Measurements from ENCODE around the gene IFRD1. TPM values are rescaled to one million over a fixed set of nuclear protein-coding genes. Genes with fewer than 3 reads are reported as not detected.

The IFRD1 gene
- total and polyA plus RNA-seq, 12 donors, result 17.5 to 94.6 (median 30.3) TPM

DNA sequence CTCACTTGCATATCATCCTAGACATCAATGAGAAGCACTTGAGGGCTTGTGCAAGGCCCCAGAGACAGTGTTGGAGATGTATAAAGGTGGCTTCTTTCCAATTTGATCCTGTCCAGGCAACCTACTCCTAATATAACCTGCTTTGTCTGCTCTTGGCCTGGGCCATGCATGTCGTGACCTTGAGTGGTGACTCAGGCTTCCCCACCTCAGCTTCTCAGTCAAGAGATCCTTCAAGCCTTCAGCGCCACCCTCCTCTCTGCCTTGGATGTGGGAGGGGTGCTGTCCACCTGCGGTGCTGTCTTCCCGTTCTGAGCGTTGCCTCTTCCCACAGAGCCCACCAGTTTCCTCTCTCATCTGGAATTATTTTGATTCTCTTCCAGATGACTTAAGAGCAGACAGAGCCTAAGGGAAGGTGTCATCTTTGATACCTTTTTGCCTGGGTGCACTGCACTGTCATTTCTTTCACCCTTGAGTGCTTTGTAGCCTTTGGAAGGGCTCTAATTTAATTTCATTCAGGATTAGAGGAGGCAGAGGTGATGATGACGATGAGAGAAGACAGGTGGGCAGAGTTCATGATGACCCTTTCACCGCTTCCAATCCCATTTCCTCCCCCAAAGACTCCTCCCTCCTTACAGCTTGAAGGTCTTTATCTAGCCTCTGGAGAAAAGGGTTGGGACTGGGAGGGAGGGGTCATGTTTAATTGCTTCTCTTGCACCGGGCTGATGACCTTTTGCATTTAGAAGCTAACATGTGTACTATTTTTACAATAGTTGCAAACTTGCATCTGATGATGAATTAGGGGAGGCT is 37.4 kb downstream of the IFRD1 start:
- no peaks in the 10 kb centered on the region for H3K9me3 ChIP-seq
- H3K36me3 ChIP-seq, result peaks cover 0 to 10% (median 0%) of the 10 kb centered on the region in 9 donors
- H3K4me1 ChIP-seq, result peaks cover 0 to 31% (median 18%) of the 10 kb centered on the region in 9 donors
- intact Hi-C loops (cut with DNase I), result no loop called here
- WGBS, 2 donors, result 81 to 83% methylated on average over 8 of the region's 8 CpGs
- DNase-seq (no peak), ATAC-seq (peak in 2 of 8 donors; percentile 12 to 39)
- H3K4me3 ChIP-seq, result no peak overlapping the region
- TF ChIP-seq, protein P1, sequence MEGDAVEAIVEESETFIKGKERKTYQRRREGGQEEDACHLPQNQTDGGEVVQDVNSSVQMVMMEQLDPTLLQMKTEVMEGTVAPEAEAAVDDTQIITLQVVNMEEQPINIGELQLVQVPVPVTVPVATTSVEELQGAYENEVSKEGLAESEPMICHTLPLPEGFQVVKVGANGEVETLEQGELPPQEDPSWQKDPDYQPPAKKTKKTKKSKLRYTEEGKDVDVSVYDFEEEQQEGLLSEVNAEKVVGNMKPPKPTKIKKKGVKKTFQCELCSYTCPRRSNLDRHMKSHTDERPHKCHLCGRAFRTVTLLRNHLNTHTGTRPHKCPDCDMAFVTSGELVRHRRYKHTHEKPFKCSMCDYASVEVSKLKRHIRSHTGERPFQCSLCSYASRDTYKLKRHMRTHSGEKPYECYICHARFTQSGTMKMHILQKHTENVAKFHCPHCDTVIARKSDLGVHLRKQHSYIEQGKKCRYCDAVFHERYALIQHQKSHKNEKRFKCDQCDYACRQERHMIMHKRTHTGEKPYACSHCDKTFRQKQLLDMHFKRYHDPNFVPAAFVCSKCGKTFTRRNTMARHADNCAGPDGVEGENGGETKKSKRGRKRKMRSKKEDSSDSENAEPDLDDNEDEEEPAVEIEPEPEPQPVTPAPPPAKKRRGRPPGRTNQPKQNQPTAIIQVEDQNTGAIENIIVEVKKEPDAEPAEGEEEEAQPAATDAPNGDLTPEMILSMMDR (IDR thresholded peaks at IDR 0.05), result no peak
- no peak overlapping the region for H3K27ac ChIP-seq
- no peaks in the 10 kb centered on the region for H3K27me3 ChIP-seq

DNA sequence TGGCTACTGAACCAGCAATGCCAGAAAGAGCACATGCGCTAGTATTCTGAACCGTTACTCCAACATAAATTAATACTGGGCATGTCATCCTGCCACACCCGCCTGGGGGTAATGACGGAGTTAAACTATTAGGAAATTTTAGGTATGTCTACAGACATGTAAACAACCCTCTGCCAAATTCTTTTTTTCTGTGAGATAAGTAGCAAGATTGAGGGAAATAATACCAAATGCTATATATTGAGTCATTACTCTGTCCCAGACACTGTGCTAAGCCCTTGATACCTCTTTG is 37.9 kb downstream of the IFRD1 start:
- H3K27me3 ChIP-seq, result no peaks in the 10 kb centered on the region
- peaks cover 0 to 10% (median 0%) of the 10 kb centered on the region in 9 donors for H3K36me3 ChIP-seq
- ATAC-seq (no peak), DNase-seq (no peak)
- H3K27ac ChIP-seq, result no peak overlapping the region
- peaks cover 0 to 26% (median 18%) of the 10 kb centered on the region in 9 donors for H3K4me1 ChIP-seq
- intact Hi-C loops (cut with DNase I), result no loop called here
- 92 to 96% methylated on average over 4 of the region's 4 CpGs for WGBS, 2 donors
- TF ChIP-seq, protein P1 (IDR thresholded peaks at IDR 0.05), result no peak
- no peak overlapping the region for H3K4me3 ChIP-seq
- no peaks in the 10 kb centered on the region for H3K9me3 ChIP-seq

DNA sequence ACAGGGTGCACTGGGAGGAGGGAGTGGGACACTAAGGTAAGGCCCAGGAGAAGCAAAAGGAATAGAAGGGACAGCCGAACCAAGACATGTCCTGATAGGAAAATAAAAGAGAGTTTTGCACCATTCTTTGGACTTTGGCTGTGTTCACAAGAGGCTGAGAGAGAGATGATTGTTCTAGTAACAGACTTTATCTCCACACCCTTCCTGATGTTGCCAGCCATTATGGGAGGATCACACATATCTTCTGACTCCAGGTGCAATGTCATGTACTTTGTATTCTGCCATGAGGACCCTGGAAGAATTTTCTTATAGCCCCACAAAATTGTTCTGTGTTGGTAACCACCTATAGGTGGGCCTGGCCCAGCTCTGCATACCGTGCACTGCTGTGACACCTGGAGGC is 41.9 kb downstream of the IFRD1 start:
- H3K9me3 ChIP-seq, result no peaks in the 10 kb centered on the region
- no peak for DNase-seq
- H3K4me3 ChIP-seq, result no peak overlapping the region
- ATAC-seq, result no peak
- H3K36me3 ChIP-seq, result peaks cover 0 to 10% (median 0%) of the 10 kb centered on the region in 9 donors
- TF ChIP-seq, protein P1 (IDR thresholded peaks at IDR 0.05), result no peak
- intact Hi-C loops (cut with DNase I), result loop anchor here in 6 of 10 donors (10.0 kb wide), 5 partner anchors 67 to 747 kb away; no protein-coding TSS in a partner anchor
- peaks cover 0 to 11% (median 0%) of the 10 kb centered on the region in 9 donors for H3K4me1 ChIP-seq
- WGBS, 2 donors, result 92 to 93% methylated on average over 2 of the region's 2 CpGs
- H3K27ac ChIP-seq, result no peak overlapping the region
- H3K27me3 ChIP-seq, result no peaks in the 10 kb centered on the region

DNA sequence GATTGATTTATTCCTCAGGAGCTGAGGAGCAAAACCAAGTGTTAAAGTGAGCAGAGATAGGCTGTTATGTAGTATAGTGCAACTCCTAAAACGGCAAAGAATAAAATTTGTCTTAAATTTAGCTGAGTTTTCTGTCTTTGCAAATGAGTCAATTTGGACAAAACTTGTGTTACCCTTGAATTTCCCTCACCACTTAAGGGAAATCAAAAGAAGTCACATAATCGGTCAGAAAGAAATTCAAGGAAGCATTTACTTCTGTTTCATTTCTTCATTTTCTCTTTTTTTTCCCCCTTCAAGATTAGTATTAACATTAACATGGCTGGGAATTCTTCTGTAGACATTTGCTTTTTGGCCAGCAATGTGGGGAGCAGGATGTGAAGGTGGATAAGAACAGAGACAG is 44.4 kb downstream of the IFRD1 start:
- DNase-seq (no peak), ATAC-seq (no peak)
- intact Hi-C loops (cut with DNase I), result loop anchor here in 7 of 10 donors (5.0 to 10.0 kb wide), 8 partner anchors 47 to 752 kb away; no protein-coding TSS in a partner anchor
- TF ChIP-seq, protein P1 (IDR thresholded peaks at IDR 0.05), result no peak
- H3K27me3 ChIP-seq, result no peaks in the 10 kb centered on the region
- WGBS, 2 donors, result 91 to 95% methylated on average over 2 of the region's 2 CpGs
- H3K27ac ChIP-seq, result no peak overlapping the region
- H3K4me3 ChIP-seq, result no peak overlapping the region
- H3K9me3 ChIP-seq, result no peaks in the 10 kb centered on the region
- peaks cover 0 to 9% (median 0%) of the 10 kb centered on the region in 9 donors for H3K36me3 ChIP-seq
- H3K4me1 ChIP-seq, result peaks cover 0 to 11% (median 0%) of the 10 kb centered on the region in 9 donors
